Measurements from ENCODE around the gene HPGDS.

Gene HPGDS

DNA sequence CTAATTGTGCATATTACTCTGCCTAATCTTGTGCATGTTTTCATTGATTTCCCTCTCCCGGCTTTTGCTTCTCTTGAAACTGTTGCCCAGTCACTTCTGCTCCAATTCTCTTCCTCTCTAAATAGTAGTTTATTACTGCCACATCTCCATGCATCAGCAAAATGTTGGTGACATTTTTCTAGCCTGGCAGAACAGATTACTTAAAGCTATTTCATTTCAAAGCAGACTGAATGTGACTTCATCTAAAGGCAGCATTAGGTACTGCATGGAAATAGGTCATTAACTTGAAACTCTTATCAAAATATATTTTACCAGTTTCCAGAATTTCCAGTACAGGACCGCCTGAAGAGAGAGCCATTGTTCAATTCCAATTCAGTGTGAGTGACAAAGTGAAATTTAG is 52.4 kb downstream of the HPGDS start:
- DNase-seq (ENCODE audit: low read depth) = no peak
- in situ Hi-C loops (cut with HindIII; ENCODE audit: low sequenced_read_pairs) = no loop called here
- TF ChIP-seq, protein P1, sequence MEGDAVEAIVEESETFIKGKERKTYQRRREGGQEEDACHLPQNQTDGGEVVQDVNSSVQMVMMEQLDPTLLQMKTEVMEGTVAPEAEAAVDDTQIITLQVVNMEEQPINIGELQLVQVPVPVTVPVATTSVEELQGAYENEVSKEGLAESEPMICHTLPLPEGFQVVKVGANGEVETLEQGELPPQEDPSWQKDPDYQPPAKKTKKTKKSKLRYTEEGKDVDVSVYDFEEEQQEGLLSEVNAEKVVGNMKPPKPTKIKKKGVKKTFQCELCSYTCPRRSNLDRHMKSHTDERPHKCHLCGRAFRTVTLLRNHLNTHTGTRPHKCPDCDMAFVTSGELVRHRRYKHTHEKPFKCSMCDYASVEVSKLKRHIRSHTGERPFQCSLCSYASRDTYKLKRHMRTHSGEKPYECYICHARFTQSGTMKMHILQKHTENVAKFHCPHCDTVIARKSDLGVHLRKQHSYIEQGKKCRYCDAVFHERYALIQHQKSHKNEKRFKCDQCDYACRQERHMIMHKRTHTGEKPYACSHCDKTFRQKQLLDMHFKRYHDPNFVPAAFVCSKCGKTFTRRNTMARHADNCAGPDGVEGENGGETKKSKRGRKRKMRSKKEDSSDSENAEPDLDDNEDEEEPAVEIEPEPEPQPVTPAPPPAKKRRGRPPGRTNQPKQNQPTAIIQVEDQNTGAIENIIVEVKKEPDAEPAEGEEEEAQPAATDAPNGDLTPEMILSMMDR (IDR thresholded peaks at IDR 0.05; ENCODE audit: low read depth, low read length, missing control alignments) = peak; percentile 10
- no peak overlapping the region for H3K4me3 ChIP-seq (ENCODE audit: low read depth, low read length)

- H3K4me3 ChIP-seq (ENCODE audit: low read depth, low read length) = no peak overlapping the region
- TF ChIP-seq, protein P1 (IDR thresholded peaks at IDR 0.05; ENCODE audit: low read depth, low read length, missing control alignments) = no peak
- in situ Hi-C loops (cut with HindIII; ENCODE audit: low sequenced_read_pairs) = no loop called here
- no peak for DNase-seq (ENCODE audit: low read depth)
These were observed 57.0 kb downstream of the HPGDS start for GRCh38 chr4:94285666-94286065.

DNA sequence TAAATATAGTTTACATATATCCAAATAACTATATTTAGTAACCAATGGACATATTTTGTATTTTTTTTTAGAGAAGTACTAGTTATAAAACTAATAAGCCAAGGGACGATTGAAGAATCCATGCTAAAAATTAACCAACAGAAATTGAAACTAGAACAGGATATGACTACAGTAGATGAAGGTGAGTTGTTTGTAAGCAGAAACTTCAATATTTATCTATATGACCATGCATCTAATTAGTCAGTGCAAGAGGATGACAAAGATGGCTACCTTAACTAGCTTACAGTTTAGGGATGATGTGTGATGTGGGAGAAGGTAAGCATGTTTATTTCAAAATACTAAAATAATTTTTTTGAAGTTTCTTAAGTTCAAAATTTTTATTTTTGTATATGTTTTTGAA is 57.7 kb downstream of the HPGDS start:
- in situ Hi-C loops (cut with HindIII; ENCODE audit: low sequenced_read_pairs) = no loop called here

DNA sequence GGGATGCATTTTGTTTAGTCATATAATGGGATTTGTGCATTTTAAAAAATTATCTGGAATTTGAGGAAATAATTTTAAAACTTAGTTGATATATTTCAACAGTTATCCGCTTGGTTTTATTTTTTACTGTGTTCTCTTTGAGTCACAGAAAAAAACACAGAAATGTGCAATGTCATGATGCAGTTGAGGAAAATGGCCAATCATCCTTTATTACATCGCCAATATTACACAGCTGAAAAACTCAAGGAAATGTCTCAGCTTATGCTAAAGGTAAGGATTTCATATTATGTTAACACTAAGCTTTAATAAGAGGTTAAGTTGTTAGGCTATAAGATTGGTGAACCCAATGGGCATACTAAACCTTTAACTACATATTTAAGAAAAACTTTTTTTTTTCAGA is 63.9 kb downstream of the HPGDS start:
- in situ Hi-C loops (cut with HindIII; ENCODE audit: low sequenced_read_pairs) = no loop called here
- DNase-seq (ENCODE audit: low read depth) = no peak
- H3K4me3 ChIP-seq (ENCODE audit: low read depth, low read length) = no peak overlapping the region
- TF ChIP-seq, protein P1 (IDR thresholded peaks at IDR 0.05; ENCODE audit: low read depth, low read length, missing control alignments) = no peak

More for the DNA sequence above, 57.7 kb downstream of the HPGDS start:
- DNase-seq (ENCODE audit: low read depth) = no peak
- no peak overlapping the region for H3K4me3 ChIP-seq (ENCODE audit: low read depth, low read length)
- TF ChIP-seq, protein P1 (IDR thresholded peaks at IDR 0.05; ENCODE audit: low read depth, low read length, missing control alignments) = no peak

- in situ Hi-C loops (cut with HindIII; ENCODE audit: low sequenced_read_pairs) = no loop called here
- DNase-seq (ENCODE audit: low read depth) = no peak
- no peak overlapping the region for H3K4me3 ChIP-seq (ENCODE audit: low read depth, low read length)
- TF ChIP-seq, protein P1 (IDR thresholded peaks at IDR 0.05; ENCODE audit: low read depth, low read length, missing control alignments) = no peak
These were observed 65.1 kb downstream of the HPGDS start for GRCh38 chr4:94277534-94277933.

DNA sequence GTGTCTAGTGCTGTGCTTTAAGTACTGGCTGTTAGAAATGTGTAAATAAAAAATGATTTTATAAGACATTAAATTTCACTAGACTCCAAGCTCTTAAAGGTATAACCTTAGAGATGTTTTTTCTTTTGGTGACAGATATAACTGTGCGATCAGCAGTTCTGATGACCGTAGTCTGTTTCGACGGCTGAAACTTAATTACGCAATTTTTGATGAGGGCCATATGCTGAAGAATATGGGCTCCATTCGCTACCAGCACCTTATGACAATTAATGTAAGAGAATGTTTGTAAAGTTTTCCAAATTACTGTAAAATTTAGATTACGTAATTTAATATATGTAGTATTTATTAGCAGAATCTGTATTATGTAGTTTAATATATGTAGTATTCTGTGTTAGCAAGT is 66.4 kb downstream of the HPGDS start:
- TF ChIP-seq, protein P1 (IDR thresholded peaks at IDR 0.05; ENCODE audit: low read depth, low read length, missing control alignments) = no peak
- no peak overlapping the region for H3K4me3 ChIP-seq (ENCODE audit: low read depth, low read length)
- in situ Hi-C loops (cut with HindIII; ENCODE audit: low sequenced_read_pairs) = no loop called here
- no peak for DNase-seq (ENCODE audit: low read depth)

- no peak overlapping the region for H3K4me3 ChIP-seq (ENCODE audit: low read depth, low read length)
- in situ Hi-C loops (cut with HindIII; ENCODE audit: low sequenced_read_pairs) = no loop called here
- DNase-seq (ENCODE audit: low read depth) = no peak
- TF ChIP-seq, protein P1 (IDR thresholded peaks at IDR 0.05; ENCODE audit: low read depth, low read length, missing control alignments) = no peak
These were observed 67.7 kb downstream of the HPGDS start for GRCh38 chr4:94274912-94275311.
